Measurements from ENCODE around the gene CEP41.

- TF ChIP-seq POLR2A (IDR thresholded peaks at IDR 0.05): no peak
- TF ChIP-seq CTCF (IDR thresholded peaks at IDR 0.05): no peak
These were observed 7.9 kb downstream of the CEP41 start for GRCh38 chr7:130432886-130433285.

All from vagina (tissue), 2 donors.